Stimulated activated CD8-positive, alpha-beta memory T cell treated with anti-CD3 and anti-CD28 coated beads, Interleukin-2, amount 100 ng/mL, for 1 hour (primary cell): ENCODE measurements around the gene LGR6.
"Not testable (repeated sequence)": the region's sequence is repeated elsewhere in the genome, so short reads cannot be mapped to it uniquely, and the experiment has no call there.

Experiments used
- DNase-seq, 2 donors: peaks; one replicate each; pipeline ENCODE4 v3.0.0-alpha.2; 2020; ENCODE audit warnings: low read depth in 2 of 2

The LGR6 gene

GRCh38 chr1:202193614-202194327 lies at the start of gene LGR6:
Gene LGR6 (plus strand): TSS chr1:202193799. CDS start chr1:202193990, 191 bp downstream.
- DNase-seq, result no peak

GRCh38 chr1:202144402-202145067 lies 49.1 kb upstream of the LGR6 start, which contains the start of gene ARL8A:
Gene ARL8A (minus strand): TSS chr1:202144737. CDS start chr1:202144572, 165 bp downstream.
- DNase-seq, result peak in 1 of 2 donors; percentile 42

- no peak for DNase-seq
Measured at GRCh38 chr1:202145068-202145743, 48.4 kb upstream of the LGR6 start.

- not testable (repeated sequence) for DNase-seq
Measured at GRCh38 chr1:202145744-202146140, 47.9 kb upstream of the LGR6 start.

GRCh38 chr1:202146279-202146678 lies 47.3 kb upstream of the LGR6 start:
- DNase-seq, result no peak

- no peak for DNase-seq
Measured at GRCh38 chr1:202146993-202147392, 46.6 kb upstream of the LGR6 start.

- DNase-seq, result no peak
Measured at GRCh38 chr1:202148391-202148790, 45.2 kb upstream of the LGR6 start.

GRCh38 chr1:202149566-202149965 lies 44.0 kb upstream of the LGR6 start:
- no peak for DNase-seq

- DNase-seq, result no peak
Measured at GRCh38 chr1:202150187-202150586, 43.4 kb upstream of the LGR6 start.

- DNase-seq, result no peak
Measured at GRCh38 chr1:202150602-202151001, 43.0 kb upstream of the LGR6 start.

- DNase-seq, result no peak
Measured at GRCh38 chr1:202151045-202151444, 42.6 kb upstream of the LGR6 start.

GRCh38 chr1:202152399-202152798 lies 41.2 kb upstream of the LGR6 start:
- DNase-seq, result no peak

GRCh38 chr1:202153284-202153683 lies 40.3 kb upstream of the LGR6 start:
- no peak for DNase-seq

- no peak for DNase-seq
Measured at GRCh38 chr1:202154148-202154765, 39.3 kb upstream of the LGR6 start.

- no peak for DNase-seq
Measured at GRCh38 chr1:202154766-202155477, 38.7 kb upstream of the LGR6 start.

GRCh38 chr1:202155478-202156021 lies 38.0 kb upstream of the LGR6 start:
- DNase-seq, result no peak

- no peak for DNase-seq
Measured at GRCh38 chr1:202156590-202156989, 37.0 kb upstream of the LGR6 start.

GRCh38 chr1:202157945-202158344 lies 35.7 kb upstream of the LGR6 start:
- no peak for DNase-seq

GRCh38 chr1:202158810-202159533 lies 34.6 kb upstream of the LGR6 start:
- DNase-seq, result no peak

- DNase-seq, result peak; percentile 36 to 38
Measured at GRCh38 chr1:202159534-202160371, 33.8 kb upstream of the LGR6 start.
